ENCODE measurements around the gene ALDH3B2. TPM values are rescaled to one million over a fixed set of nuclear protein-coding genes. Genes with fewer than 3 reads are reported as not detected.

The ALDH3B2 gene
- total RNA-seq, 4 donors from 2014 or later: not detected

DNA sequence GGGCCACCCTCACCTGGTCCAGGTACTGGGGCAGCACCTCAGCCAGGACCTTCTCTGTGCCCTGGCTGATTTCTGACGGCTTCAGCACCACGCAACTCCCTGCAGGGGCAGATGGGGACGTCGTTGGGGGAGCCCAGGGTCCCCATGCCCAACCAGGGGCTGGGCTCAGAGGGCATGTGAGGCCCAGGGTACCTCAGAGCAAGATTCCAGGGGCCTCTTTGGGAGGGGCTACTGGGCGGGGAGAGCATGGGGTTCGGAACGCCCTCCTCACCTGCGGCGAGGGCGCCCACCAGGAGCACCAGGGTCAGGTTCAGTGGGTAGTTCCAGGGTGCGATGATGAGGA, 8.1 kb downstream of the ALDH3B2 start:
- TF ChIP-seq, protein P1, sequence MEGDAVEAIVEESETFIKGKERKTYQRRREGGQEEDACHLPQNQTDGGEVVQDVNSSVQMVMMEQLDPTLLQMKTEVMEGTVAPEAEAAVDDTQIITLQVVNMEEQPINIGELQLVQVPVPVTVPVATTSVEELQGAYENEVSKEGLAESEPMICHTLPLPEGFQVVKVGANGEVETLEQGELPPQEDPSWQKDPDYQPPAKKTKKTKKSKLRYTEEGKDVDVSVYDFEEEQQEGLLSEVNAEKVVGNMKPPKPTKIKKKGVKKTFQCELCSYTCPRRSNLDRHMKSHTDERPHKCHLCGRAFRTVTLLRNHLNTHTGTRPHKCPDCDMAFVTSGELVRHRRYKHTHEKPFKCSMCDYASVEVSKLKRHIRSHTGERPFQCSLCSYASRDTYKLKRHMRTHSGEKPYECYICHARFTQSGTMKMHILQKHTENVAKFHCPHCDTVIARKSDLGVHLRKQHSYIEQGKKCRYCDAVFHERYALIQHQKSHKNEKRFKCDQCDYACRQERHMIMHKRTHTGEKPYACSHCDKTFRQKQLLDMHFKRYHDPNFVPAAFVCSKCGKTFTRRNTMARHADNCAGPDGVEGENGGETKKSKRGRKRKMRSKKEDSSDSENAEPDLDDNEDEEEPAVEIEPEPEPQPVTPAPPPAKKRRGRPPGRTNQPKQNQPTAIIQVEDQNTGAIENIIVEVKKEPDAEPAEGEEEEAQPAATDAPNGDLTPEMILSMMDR (IDR thresholded peaks at IDR 0.05): no peak
- no peak for TF ChIP-seq POLR2A (IDR thresholded peaks at IDR 0.05; ENCODE audit: low read depth)
- no peak for TF ChIP-seq POLR2AphosphoS5 (IDR thresholded peaks at IDR 0.05)
- no peak for TF ChIP-seq EP300 (IDR thresholded peaks at IDR 0.05)
- no peaks in the 10 kb centered on the region for H3K36me3 ChIP-seq
- H3K4me3 ChIP-seq: no peak overlapping the region
- H3K27ac ChIP-seq (replicated peaks in 1 of 4): no peak overlapping the region
- H3K27me3 ChIP-seq: peaks cover 0 to 16% (median 0%) of the 10 kb centered on the region in 4 donors
- no peak for DNase-seq (ENCODE audit: extremely low spot score)
- no peaks in the 10 kb centered on the region for H3K9me3 ChIP-seq
- intact Hi-C loops (cut with DNase I): no loop called here
- WGBS: 60% methylated on average over 4 of the region's 11 CpGs
- no peaks in the 10 kb centered on the region for H3K4me1 ChIP-seq

DNA sequence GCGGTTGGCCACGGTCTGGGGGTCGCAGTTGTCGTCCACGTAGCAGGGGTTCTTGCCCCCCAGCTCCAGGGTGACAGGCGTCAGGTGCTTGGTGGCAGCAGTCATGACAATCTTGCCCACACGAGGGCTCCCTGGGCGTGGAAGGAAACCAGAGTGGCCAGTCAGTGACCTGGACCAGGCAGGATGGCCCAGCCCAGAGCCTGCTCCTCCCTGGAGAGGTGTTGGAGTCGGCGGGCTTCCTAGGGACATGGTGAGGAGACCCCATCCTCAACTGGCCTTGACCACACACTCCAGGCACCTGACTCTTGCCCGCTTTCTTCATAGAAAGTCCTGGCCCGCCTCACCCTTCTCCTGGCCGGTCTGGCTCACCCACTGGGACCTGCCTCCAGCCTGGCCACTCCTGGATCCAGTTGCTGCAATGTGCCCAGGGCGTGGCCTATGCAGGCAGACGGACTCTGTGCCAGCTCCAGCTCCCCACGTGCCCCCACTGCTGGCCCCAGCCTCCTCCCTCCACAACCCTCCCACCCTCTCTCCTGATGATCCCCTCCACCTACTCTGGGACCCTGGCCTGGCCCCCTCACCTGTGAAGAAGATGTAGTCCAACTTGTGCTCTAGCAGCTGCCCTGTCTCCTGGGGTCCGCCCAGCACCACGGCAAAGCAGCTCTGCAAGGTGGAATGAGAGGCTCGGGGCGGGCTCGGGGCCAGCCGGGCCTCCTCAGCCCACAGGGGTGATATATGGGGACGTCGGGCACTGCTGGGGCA, 8.7 kb downstream of the ALDH3B2 start:
- intact Hi-C loops (cut with DNase I): no loop called here
- Histone ChIP-seq H3K36me3 (no peaks in the 10 kb centered on the region), H3K4me3 (no peak overlapping the region), H3K9me3 (no peaks in the 10 kb centered on the region), H3K4me1 (no peaks in the 10 kb centered on the region), H3K27ac (replicated peaks in 1 of 4) (no peak overlapping the region), H3K27me3 (peaks cover 0 to 11% (median 0%) of the 10 kb centered on the region in 4 donors)
- 75% methylated on average over 18 of the region's 24 CpGs for WGBS
- TF ChIP-seq POLR2A (IDR thresholded peaks at IDR 0.05; ENCODE audit: low read depth) (no peak), POLR2AphosphoS5 (IDR thresholded peaks at IDR 0.05) (no peak), EP300 (IDR thresholded peaks at IDR 0.05) (no peak)
- TF ChIP-seq, protein P1 (IDR thresholded peaks at IDR 0.05): no peak
- DNase-seq (ENCODE audit: extremely low spot score): no peak

DNA sequence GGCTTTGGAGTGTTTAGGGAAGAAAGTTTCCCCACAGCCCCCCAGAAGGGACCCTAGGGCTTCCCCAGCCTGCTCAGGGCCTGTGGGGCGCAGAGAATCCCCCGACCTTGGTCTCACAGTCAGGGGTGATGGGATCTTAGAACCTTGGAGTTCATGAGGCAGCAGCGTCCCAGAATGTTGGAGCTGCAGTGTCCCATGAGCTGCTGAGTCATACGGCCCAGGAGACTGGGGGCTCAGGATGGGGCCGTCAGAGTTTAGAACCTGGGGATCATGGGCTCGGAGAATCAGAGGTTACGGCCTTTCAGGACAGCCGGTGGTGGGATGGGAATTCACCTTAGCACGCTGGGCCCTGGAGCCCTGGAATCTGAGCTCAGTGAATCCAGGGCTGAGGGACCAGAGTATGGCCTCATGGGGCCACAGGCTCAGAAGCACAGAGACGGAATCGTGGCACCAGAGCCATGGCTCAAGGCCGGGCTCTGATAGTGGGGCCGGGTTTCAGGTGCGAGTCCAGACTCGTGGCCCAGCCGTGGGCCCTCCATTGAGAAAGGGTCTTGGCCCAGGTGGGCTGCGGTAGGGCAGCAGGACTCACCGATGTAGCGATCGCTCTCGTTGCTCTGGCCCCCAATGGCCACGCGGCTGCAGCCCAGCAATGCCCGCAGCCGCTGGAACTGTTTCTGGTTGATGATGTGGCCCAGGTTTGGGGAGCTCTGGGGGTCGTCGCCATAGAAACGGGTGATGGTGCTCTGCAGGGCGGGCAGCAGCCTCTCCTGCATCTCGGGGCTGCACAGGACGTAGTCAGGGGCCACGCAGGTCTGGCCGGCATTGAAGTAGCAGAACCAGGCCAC, 9.5 kb downstream of the ALDH3B2 start:
- Histone ChIP-seq H3K27ac (replicated peaks in 1 of 4) (no peak overlapping the region), H3K4me1 (no peaks in the 10 kb centered on the region), H3K36me3 (no peaks in the 10 kb centered on the region), H3K9me3 (no peaks in the 10 kb centered on the region), H3K4me3 (no peak overlapping the region), H3K27me3 (peaks cover 0 to 5% (median 0%) of the 10 kb centered on the region in 4 donors)
- TF ChIP-seq POLR2AphosphoS5 (IDR thresholded peaks at IDR 0.05) (no peak), POLR2A (IDR thresholded peaks at IDR 0.05; ENCODE audit: low read depth) (no peak), EP300 (IDR thresholded peaks at IDR 0.05) (no peak)
- TF ChIP-seq, protein P1 (IDR thresholded peaks at IDR 0.05): no peak
- DNase-seq (ENCODE audit: extremely low spot score): no peak
- intact Hi-C loops (cut with DNase I): no loop called here
- 89% methylated on average over 20 of the region's 33 CpGs for WGBS

GRCh38 chr11:67664213-67664585, 10.2 kb downstream of the ALDH3B2 start:
- no peaks in the 10 kb centered on the region for H3K9me3 ChIP-seq
- WGBS: no CpG with 5 or more reads among the region's 16 CpGs
- no peaks in the 10 kb centered on the region for H3K4me1 ChIP-seq
- no peak for TF ChIP-seq EP300 (IDR thresholded peaks at IDR 0.05)
- no peak overlapping the region for H3K4me3 ChIP-seq
- DNase-seq (ENCODE audit: extremely low spot score): no peak
- H3K27me3 ChIP-seq: peaks cover 0 to 5% (median 0%) of the 10 kb centered on the region in 4 donors
- intact Hi-C loops (cut with DNase I): no loop called here
- no peaks in the 10 kb centered on the region for H3K36me3 ChIP-seq
- no peak overlapping the region for H3K27ac ChIP-seq (replicated peaks in 1 of 4)

- TF ChIP-seq, protein P1 (IDR thresholded peaks at IDR 0.05): no peak
- no peak for TF ChIP-seq POLR2A (IDR thresholded peaks at IDR 0.05; ENCODE audit: low read depth)
- no peak for TF ChIP-seq EP300 (IDR thresholded peaks at IDR 0.05)
- Histone ChIP-seq H3K36me3 (no peaks in the 10 kb centered on the region), H3K4me3 (no peak overlapping the region), H3K9me3 (no peaks in the 10 kb centered on the region), H3K4me1 (no peaks in the 10 kb centered on the region), H3K27ac (replicated peaks in 1 of 4) (no peak overlapping the region), H3K27me3 (peaks cover 0 to 5% (median 0%) of the 10 kb centered on the region in 4 donors)
- DNase-seq (ENCODE audit: extremely low spot score): no peak
- WGBS: 96% methylated on average over 9 of the region's 22 CpGs
- intact Hi-C loops (cut with DNase I): no loop called here
Observed at GRCh38 chr11:67663532-67664212, 10.8 kb downstream of the ALDH3B2 start.

All from esophagus muscularis mucosa (tissue), 4 donors.